HepG2 (cell line): ENCODE results near the gene ZFP36. TPM values are rescaled to one million over a fixed set of nuclear protein-coding genes. Genes with fewer than 3 reads are reported as not detected.

Experiments
- ARID2 ChIP-seq: sonication (generic); formaldehyde crosslinking; IDR thresholded peaks from 2 replicates; pipeline ENCODE4 v1.8.1; 2022; ENCODE audit warnings: mild to moderate bottlenecking, missing genetic modification reagents, borderline replicate concordance
- CENPBD1 ChIP-seq: sonication (generic); formaldehyde crosslinking; IDR thresholded peaks from 2 replicates; pipeline ENCODE4 v1.8.0; 2022; ENCODE audit warnings: missing genetic modification reagents, low read depth, mild to moderate bottlenecking, borderline replicate concordance
- CHD2 ChIP-seq: IDR thresholded peaks from 2 replicates; pipeline ENCODE4 v1.6.1; 2011; ENCODE audit warnings: low read depth, low read length, improper control_type of control experiment
- ELK4 ChIP-seq: sonication (generic); formaldehyde crosslinking; IDR thresholded peaks from 2 replicates; pipeline ENCODE4 v1.9.0; 2021; ENCODE audit warnings: missing genetic modification reagents, borderline replicate concordance
- ISL2 ChIP-seq: sonication (generic); formaldehyde crosslinking; IDR thresholded peaks from 2 replicates; pipeline ENCODE4 v1.5.0; 2020; ENCODE audit warnings: missing genetic modification reagents
- MED8 ChIP-seq: sonication (generic); formaldehyde crosslinking; IDR thresholded peaks from 2 replicates; pipeline ENCODE4 v1.8.1; 2023; ENCODE audit warnings: mild to moderate bottlenecking, missing genetic modification reagents; ENCODE audit not compliant: insufficient replicate concordance
- MYPOP ChIP-seq: sonication (generic); formaldehyde crosslinking; IDR thresholded peaks from 2 replicates; pipeline ENCODE4 v1.8.1; 2023; ENCODE audit warnings: mild to moderate bottlenecking, moderate library complexity, missing genetic modification reagents
- ONECUT2 ChIP-seq: sonication (generic); formaldehyde crosslinking; IDR thresholded peaks from 2 replicates; pipeline ENCODE4 v1.4.0; 2020; ENCODE audit warnings: missing genetic modification reagents
- REL ChIP-seq: sonication (generic); formaldehyde crosslinking; conservative IDR thresholded peaks from 2 replicates; pipeline ENCODE4 v1.8.0; 2022; ENCODE audit warnings: mild to moderate bottlenecking, missing genetic modification reagents, moderate library complexity
- RXRB ChIP-seq: IDR thresholded peaks from 2 replicates; pipeline ENCODE4 v1.6.1; 2016; ENCODE audit warnings: borderline replicate concordance, missing genetic modification reagents, missing compliant biosample characterization
- SCMH1 ChIP-seq: sonication (generic); formaldehyde crosslinking; IDR thresholded peaks from 2 replicates; pipeline ENCODE4 v1.9.0; 2021; ENCODE audit warnings: missing genetic modification reagents, mild to moderate bottlenecking, borderline replicate concordance
- ZBTB21 ChIP-seq: sonication (generic); formaldehyde crosslinking; IDR thresholded peaks from 2 replicates; pipeline ENCODE4 v1.4.0; 2020; ENCODE audit warnings: missing genetic modification reagents
- ZNF343 ChIP-seq: sonication (generic); formaldehyde crosslinking; IDR thresholded peaks from 2 replicates; pipeline ENCODE4 v1.4.0; 2020; ENCODE audit warnings: mild to moderate bottlenecking, missing genetic modification reagents
- ZNF407 ChIP-seq: sonication (generic); formaldehyde crosslinking; IDR thresholded peaks from one replicate; pipeline ENCODE4 v1.5.1; 2020; ENCODE audit warnings: mild to moderate bottlenecking, missing genetic modification reagents; ENCODE audit errors: not compliant biosample characterization
- ZNF563 ChIP-seq: sonication (generic); formaldehyde crosslinking; IDR thresholded peaks from 2 replicates; pipeline ENCODE4 v1.8.0; 2022; ENCODE audit warnings: mild to moderate bottlenecking, moderate library complexity, missing genetic modification reagents
- ZNF614 ChIP-seq: IDR thresholded peaks from 2 replicates; pipeline ENCODE4 v1.6.1; 2018; ENCODE audit warnings: missing biosample characterization, missing genetic modification reagents, inconsistent platforms, borderline replicate concordance
- ZNF747 ChIP-seq: sonication (generic); formaldehyde crosslinking; IDR thresholded peaks from 2 replicates; pipeline ENCODE4 v1.8.1; 2023; ENCODE audit warnings: missing genetic modification reagents, mild to moderate bottlenecking, borderline replicate concordance
- polyA plus RNA-seq, 8 experiments: library from polyadenylated mRNA; depleted of rRNA in 3 of 8; stranded (reverse) in 7 of 8; unstranded in 1 of 8; fragments of >200 nt; fragmentation: Illumina TruSeq in 4 of 8; extraction: Trizol in 4 of 8; gene quantifications; 2 replicates each; pipeline versions ENCODE4 v1.2.1 to v1.2.3, GENCODE V29; 2011 to 2016; ENCODE audit warnings: low read depth in 4 of 8, missing spikeins in 1 of 8, mixed read lengths in 1 of 8; ENCODE audit not compliant: insufficient read depth in 1 of 8
- total RNA-seq, 5 experiments: library from RNA; depleted of rRNA; stranded (reverse); fragments of >200 nt; fragmentation: Illumina TruSeq; extraction: Trizol; gene quantifications; 2 replicates each; pipeline ENCODE4 v1.2.3, GENCODE V29; 2016; ENCODE audit warnings: low read depth in 1 of 5

The ZFP36 gene
- total and polyA plus RNA-seq, 2 of the 13 experiments (the other 11 are each of a cell fraction or from before 2014, with no cell fraction given) = 1.4 to 1.7 TPM

- TF ChIP-seq ZNF407 (CRISPR knock-in tag) = peak; percentile 77
- TF ChIP-seq ONECUT2 = no peak
- 0 out of 2 replicates have a peak, but pooled peaks have one; percentile 5 for TF ChIP-seq ZNF747 (CRISPR knock-in tag)
- peak; percentile 86 for TF ChIP-seq RXRB
- TF ChIP-seq ZNF563 (CRISPR knock-in tag) = peak; percentile 83; the same call in 1 of the 2 replicates
- peak; percentile 68; the same call in 1 of the 2 replicates for TF ChIP-seq MYPOP (CRISPR knock-in tag)
- TF ChIP-seq CENPBD1 (CRISPR knock-in tag) = no peak
- TF ChIP-seq SCMH1 = no peak
- TF ChIP-seq ARID2 (CRISPR knock-in tag) = 0 out of 2 replicates have a peak, but pooled peaks have one; percentile 60
- no peak for TF ChIP-seq ZBTB21
- no peak; the same call in 1 of the 2 replicates for TF ChIP-seq REL (CRISPR knock-in tag)
- TF ChIP-seq ZNF614 (CRISPR knock-in tag) = peak; percentile 80; the same call in 1 of the 2 replicates
- no peak for TF ChIP-seq ZNF343 (CRISPR knock-in tag)
- no peak for TF ChIP-seq ELK4 (CRISPR knock-in tag)
- peak; percentile 76 for TF ChIP-seq MED8 (CRISPR knock-in tag)
- 0 out of 2 replicates have a peak, but pooled peaks have one; percentile 56 for TF ChIP-seq ISL2
- TF ChIP-seq CHD2 = peak; percentile 99
Observed at GRCh38 chr19:39445196-39446111, 38.8 kb downstream of the ZFP36 start, which contains the start of gene SUPT5H (continued).
